K562 (cell line): Measurements from ENCODE around the gene DNAJC1. TPM values are rescaled to one million over a fixed set of nuclear protein-coding genes. Genes with fewer than 3 reads are reported as not detected.
A peak's percentile ranks its signal among the peaks of the same experiment; 100 is the strongest.

Experiments
- ATF1 ChIP-seq, 2 experiments: fragments of 450-650 bp in 1 of 2; IDR thresholded peaks; 2 replicates each; pipeline ENCODE4 v1.6.1; 2016; ENCODE audit warnings: missing compliant biosample characterization in 1 of 2, missing genetic modification characterization in 1 of 2
- CBX2 ChIP-seq: fragments of 200-600 bp; sonication (generic); IDR thresholded peaks from one replicate; pipeline ENCODE4 v1.6.1; 2012; ENCODE audit warnings: mild to moderate bottlenecking, low read length, inconsistent platforms; ENCODE audit not compliant: insufficient read depth, poor library complexity, severe bottlenecking
- DMBX1 ChIP-seq: fragments of 250-450 bp; sonication (Bioruptor Pico); IDR thresholded peaks from 2 replicates; pipeline ENCODE4 v1.8.0; 2022; ENCODE audit warnings: inconsistent platforms, mild to moderate bottlenecking, moderate library complexity, borderline replicate concordance
- ETV6 ChIP-seq, 3 experiments: fragments of 150-350 bp in 1 of 3; sonication (generic) in 1 of 3; formaldehyde crosslinking in 1 of 3; IDR thresholded peaks; 2 replicates each; pipeline versions ENCODE4 v1.6.1 to v1.8.0; 2014 to 2022; ENCODE audit warnings: borderline replicate concordance in 2 of 3, low read depth in 2 of 3, antibody characterized with exemption in 1 of 3, low read length in 1 of 3, mild to moderate bottlenecking in 1 of 3, missing genetic modification reagents in 1 of 3
- EWSR1 ChIP-seq: fragments of 450-650 bp; IDR thresholded peaks from 2 replicates; pipeline ENCODE4 v1.6.1; 2018; ENCODE audit warnings: borderline replicate concordance, mild to moderate bottlenecking, low read depth, moderate library complexity; ENCODE audit not compliant: partially characterized antibody
- FOXP1 ChIP-seq: sonication (generic); formaldehyde crosslinking; IDR thresholded peaks from 2 replicates; pipeline ENCODE4 v1.8.0; 2022; ENCODE audit warnings: mild to moderate bottlenecking, missing genetic modification reagents
- FUS ChIP-seq: fragments of 200-400 bp; formaldehyde crosslinking; optimal IDR thresholded peaks from 2 replicates; pipeline ENCODE3; 2017; ENCODE audit warnings: low read depth, low read length
- HMG20B ChIP-seq: fragments of 250-450 bp; sonication (Bioruptor Pico); IDR thresholded peaks from 2 replicates; pipeline ENCODE4 v1.5.0; 2021; ENCODE audit warnings: mild to moderate bottlenecking
- JUND ChIP-seq, 2 experiments: IDR thresholded peaks; 2 replicates in 1 of 2; 3 replicates in 1 of 2; pipeline ENCODE4 v1.6.1; 2011; ENCODE audit warnings: borderline replicate concordance in 2 of 2, low read depth in 2 of 2, low read length in 2 of 2, improper control_type of control experiment in 1 of 2, missing biosample characterization in 1 of 2, missing genetic modification characterization in 1 of 2, missing genetic modification reagents in 1 of 2
- NCOR1 ChIP-seq: fragments of 450-650 bp; IDR thresholded peaks from 2 replicates; pipeline ENCODE4 v1.6.1; 2016; ENCODE audit warnings: mild to moderate bottlenecking, moderate library complexity
- SMARCE1 ChIP-seq: fragments of 450-650 bp; IDR thresholded peaks from 2 replicates; pipeline ENCODE4 v1.7.1; 2016; ENCODE audit warnings: mild to moderate bottlenecking
- TEAD4 ChIP-seq, 2 experiments: sonication (generic) in 1 of 2; formaldehyde crosslinking in 1 of 2; IDR thresholded peaks; 2 replicates each; pipeline versions ENCODE4 v1.6.1 to v1.8.0; 2012 to 2022; ENCODE audit warnings: borderline replicate concordance in 1 of 2, inconsistent platforms in 1 of 2, low read length in 1 of 2, mild to moderate bottlenecking in 1 of 2, missing genetic modification reagents in 1 of 2
- XRCC5 ChIP-seq: fragments of 200-400 bp; formaldehyde crosslinking; IDR thresholded peaks from 2 replicates; pipeline ENCODE4 v1.6.1; 2017; ENCODE audit warnings: low read depth, mild to moderate bottlenecking, low read length
- ZNF24 ChIP-seq: fragments of 450-650 bp; IDR thresholded peaks from 2 replicates; pipeline ENCODE4 v1.6.1; 2016
- ZNF274 ChIP-seq: IDR thresholded peaks from 2 replicates; pipeline ENCODE4 v1.6.1; 2011; ENCODE audit warnings: low read depth, mild to moderate bottlenecking, low read length, moderate library complexity, borderline replicate concordance
- polyA plus RNA-seq, 8 experiments: library from polyadenylated mRNA; depleted of rRNA in 4 of 8; stranded (reverse) in 5 of 8; unstranded in 3 of 8; fragments of >200 nt; fragmentation: Nextera tagmentation in 2 of 8; fragmentation: Illumina TruSeq in 1 of 8; extraction: Ambion mirVana in 2 of 8; extraction: Trizol in 1 of 8; gene quantifications; 2 replicates each; pipeline versions ENCODE4 v1.2.1 to v1.2.3, GENCODE V29; 2011 to 2014; ENCODE audit warnings: inconsistent platforms in 1 of 8, missing spikeins in 1 of 8
- total RNA-seq, 7 experiments: library from RNA; depleted of rRNA in 6 of 7; stranded (reverse); fragments of >200 nt in 6 of 7; fragmentation: Illumina TruSeq in 2 of 7; extraction: Trizol in 2 of 7; gene quantifications; 2 replicates each; pipeline versions ENCODE4 v1.2.1 to v1.2.3, GENCODE V29; 2011 to 2021; ENCODE audit warnings: low replicate concordance in 1 of 7
- TF ChIP-seq, protein P1 (sequence below), 3 experiments: IDR thresholded peaks in 2 of 3; conservative IDR thresholded peaks in 1 of 3; 2 replicates each; pipeline ENCODE4 v1.5.1; 2011 to 2012; ENCODE audit warnings: low read length in 3 of 3, mild to moderate bottlenecking in 3 of 3, control low read depth in 2 of 3, improper control_type of control experiment in 1 of 3, inconsistent platforms in 1 of 3, low read depth in 1 of 3, mixed read lengths in 1 of 3, moderate library complexity in 1 of 3; ENCODE audit not compliant: insufficient read depth in 2 of 3
- TF ChIP-seq, protein P2 (sequence below): fragments of 250-450 bp; sonication (Bioruptor Pico); IDR thresholded peaks from 2 replicates; pipeline ENCODE4 v1.4.0; 2020; ENCODE audit warnings: borderline replicate concordance
- TF ChIP-seq, protein P3 (sequence below), 2 experiments: fragments of 250-450 bp in 1 of 2; fragments of 450-650 bp in 1 of 2; sonication (Bioruptor Pico) in 1 of 2; IDR thresholded peaks; 2 replicates each; pipeline versions ENCODE4 v1.6.1 to v1.8.0; 2016 to 2021; ENCODE audit warnings: mild to moderate bottlenecking in 2 of 2, moderate library complexity in 2 of 2, missing compliant biosample characterization in 1 of 2, missing genetic modification characterization in 1 of 2
- TF ChIP-seq, protein P4 (sequence below): fragments of 450-650 bp; formaldehyde crosslinking; IDR thresholded peaks from 2 replicates; pipeline ENCODE4 v1.4.0; 2020; ENCODE audit warnings: mild to moderate bottlenecking, mixed read lengths

DNAJC1 gene
- total and polyA plus RNA-seq, 9 of the 15 experiments (the other 6 are each of a cell fraction or from before 2014, with no cell fraction given): 5.4 to 77.6 (median 40.3) TPM

DNA sequence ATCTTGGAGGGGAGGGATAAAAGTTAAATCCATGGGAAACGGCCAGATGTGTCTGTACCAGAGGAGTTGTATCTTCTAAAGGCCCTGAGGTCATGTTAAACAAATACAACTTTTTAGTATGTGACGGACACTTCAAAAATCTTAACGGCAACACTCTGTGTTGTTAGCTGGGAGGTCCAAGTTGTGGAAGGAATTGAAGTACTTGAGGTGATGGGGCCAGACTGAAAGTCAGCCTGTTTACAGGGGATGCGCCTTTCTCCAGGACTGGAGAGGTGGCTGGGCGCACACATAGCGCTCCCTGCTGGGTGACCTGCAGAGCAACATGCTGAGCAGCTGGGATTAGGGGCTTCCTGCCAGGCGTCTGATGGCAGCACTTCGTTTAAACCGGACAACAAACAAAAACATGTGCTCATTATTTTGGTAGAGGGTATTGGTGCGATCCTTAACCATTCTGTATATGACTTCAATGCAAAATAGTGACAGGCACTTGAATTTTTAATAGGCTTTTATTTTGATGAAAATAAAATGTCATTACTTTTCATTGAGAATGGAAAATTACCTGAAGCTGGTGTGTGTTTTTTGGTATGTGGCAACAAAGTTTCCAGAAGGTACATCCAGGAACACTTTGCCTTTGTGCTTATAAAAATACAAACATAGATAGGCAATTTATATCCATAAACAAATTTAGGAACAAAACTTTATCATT lies 271.3 kb downstream of the DNAJC1 start (continued):
- TF ChIP-seq, protein P1, sequence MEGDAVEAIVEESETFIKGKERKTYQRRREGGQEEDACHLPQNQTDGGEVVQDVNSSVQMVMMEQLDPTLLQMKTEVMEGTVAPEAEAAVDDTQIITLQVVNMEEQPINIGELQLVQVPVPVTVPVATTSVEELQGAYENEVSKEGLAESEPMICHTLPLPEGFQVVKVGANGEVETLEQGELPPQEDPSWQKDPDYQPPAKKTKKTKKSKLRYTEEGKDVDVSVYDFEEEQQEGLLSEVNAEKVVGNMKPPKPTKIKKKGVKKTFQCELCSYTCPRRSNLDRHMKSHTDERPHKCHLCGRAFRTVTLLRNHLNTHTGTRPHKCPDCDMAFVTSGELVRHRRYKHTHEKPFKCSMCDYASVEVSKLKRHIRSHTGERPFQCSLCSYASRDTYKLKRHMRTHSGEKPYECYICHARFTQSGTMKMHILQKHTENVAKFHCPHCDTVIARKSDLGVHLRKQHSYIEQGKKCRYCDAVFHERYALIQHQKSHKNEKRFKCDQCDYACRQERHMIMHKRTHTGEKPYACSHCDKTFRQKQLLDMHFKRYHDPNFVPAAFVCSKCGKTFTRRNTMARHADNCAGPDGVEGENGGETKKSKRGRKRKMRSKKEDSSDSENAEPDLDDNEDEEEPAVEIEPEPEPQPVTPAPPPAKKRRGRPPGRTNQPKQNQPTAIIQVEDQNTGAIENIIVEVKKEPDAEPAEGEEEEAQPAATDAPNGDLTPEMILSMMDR (IDR thresholded peaks at IDR 0.05 in 2 of 3, conservative IDR thresholded peaks at IDR 0.05 in 1 of 3; ENCODE audit: insufficient read depth in 2 of 3, low read depth in 1 of 3, low read length in 3 of 3): peak; percentile 80 to 92 (median 83)
- TF ChIP-seq FUS (no peak), CBX2 (no peak), SMARCE1 (no peak), ATF1 (CRISPR knock-in tag; IDR thresholded peaks at IDR 0.05) (no peak), ATF1 (tag; IDR thresholded peaks at IDR 0.05) (no peak), NCOR1 (no peak), DMBX1 (CRISPR knock-in tag) (no peak), HMG20B (CRISPR knock-in tag) (no peak), EWSR1 (no peak), ZNF24 (0 out of 2 replicates have a peak, but pooled peaks have one; percentile 17), JUND (IDR thresholded peaks at IDR 0.05; ENCODE audit: borderline replicate concordance, low read depth, low read length) (peak; percentile 40; the same call in 1 of the 2 replicates), JUND (tag; IDR thresholded peaks at IDR 0.05; ENCODE audit: borderline replicate concordance, low read depth, low read length) (no peak), FOXP1 (CRISPR knock-in tag) (no peak), ETV6 (IDR thresholded peaks at IDR 0.05; ENCODE audit: borderline replicate concordance in 1 of 2, low read depth in 2 of 2, low read length in 1 of 2) (no peak), ETV6 (CRISPR knock-in tag; IDR thresholded peaks at IDR 0.05; ENCODE audit: borderline replicate concordance) (no peak), ZNF274 (no peak), XRCC5 (peak; percentile 75; the same call in 1 of the 2 replicates), TEAD4 (IDR thresholded peaks at IDR 0.05; ENCODE audit: low read length) (no peak), TEAD4 (CRISPR knock-in tag; IDR thresholded peaks at IDR 0.05; ENCODE audit: borderline replicate concordance) (no peak)
- TF ChIP-seq, protein P2, sequence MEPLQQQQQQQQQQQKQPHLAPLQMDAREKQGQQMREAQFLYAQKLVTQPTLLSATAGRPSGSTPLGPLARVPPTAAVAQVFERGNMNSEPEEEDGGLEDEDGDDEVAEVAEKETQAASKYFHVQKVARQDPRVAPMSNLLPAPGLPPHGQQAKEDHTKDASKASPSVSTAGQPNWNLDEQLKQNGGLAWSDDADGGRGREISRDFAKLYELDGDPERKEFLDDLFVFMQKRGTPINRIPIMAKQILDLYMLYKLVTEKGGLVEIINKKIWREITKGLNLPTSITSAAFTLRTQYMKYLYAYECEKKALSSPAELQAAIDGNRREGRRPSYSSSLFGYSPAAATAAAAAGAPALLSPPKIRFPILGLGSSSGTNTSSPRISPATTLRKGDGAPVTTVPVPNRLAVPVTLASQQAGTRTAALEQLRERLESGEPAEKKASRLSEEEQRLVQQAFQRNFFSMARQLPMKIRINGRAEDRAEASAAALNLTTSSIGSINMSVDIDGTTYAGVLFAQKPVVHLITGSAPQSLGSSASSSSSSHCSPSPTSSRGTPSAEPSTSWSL (CRISPR knock-in tag): no peak
- TF ChIP-seq, protein P3, sequence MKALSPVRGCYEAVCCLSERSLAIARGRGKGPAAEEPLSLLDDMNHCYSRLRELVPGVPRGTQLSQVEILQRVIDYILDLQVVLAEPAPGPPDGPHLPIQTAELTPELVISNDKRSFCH (CRISPR knock-in tag; IDR thresholded peaks at IDR 0.05): no peak
- TF ChIP-seq, protein P3 (tag; IDR thresholded peaks at IDR 0.05): no peak
- TF ChIP-seq, protein P4, sequence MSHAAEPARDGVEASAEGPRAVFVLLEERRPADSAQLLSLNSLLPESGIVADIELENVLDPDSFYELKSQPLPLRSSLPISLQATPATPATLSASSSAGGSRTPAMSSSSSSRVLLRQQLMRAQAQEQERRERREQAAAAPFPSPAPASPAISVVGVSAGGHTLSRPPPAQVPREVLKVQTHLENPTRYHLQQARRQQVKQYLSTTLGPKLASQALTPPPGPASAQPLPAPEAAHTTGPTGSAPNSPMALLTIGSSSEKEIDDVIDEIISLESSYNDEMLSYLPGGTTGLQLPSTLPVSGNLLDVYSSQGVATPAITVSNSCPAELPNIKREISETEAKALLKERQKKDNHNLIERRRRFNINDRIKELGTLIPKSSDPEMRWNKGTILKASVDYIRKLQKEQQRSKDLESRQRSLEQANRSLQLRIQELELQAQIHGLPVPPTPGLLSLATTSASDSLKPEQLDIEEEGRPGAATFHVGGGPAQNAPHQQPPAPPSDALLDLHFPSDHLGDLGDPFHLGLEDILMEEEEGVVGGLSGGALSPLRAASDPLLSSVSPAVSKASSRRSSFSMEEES (CRISPR knock-in tag): no peak
